ENCODE results near the gene HMOX2.

HMOX2 gene

GRCh38 chr16:4443986-4444385 lies 32.2 kb upstream of the HMOX2 start:
- H3K4me1 ChIP-seq (ENCODE audit: control insufficient read depth in 1 of 2, insufficient read depth in 1 of 2, low read depth in 1 of 2, low read length in 1 of 2) = no peaks in the 10 kb centered on the region
- H3K9me3 ChIP-seq = no peaks in the 10 kb centered on the region
- H3K4me3 ChIP-seq (ENCODE audit: low read depth in 1 of 2, low read length in 1 of 2) = no peak overlapping the region
- H3K27ac ChIP-seq = no peak overlapping the region
- no peaks in the 10 kb centered on the region for H3K27me3 ChIP-seq
- H3K36me3 ChIP-seq = peaks cover 63% of the 10 kb centered on the region
- TF ChIP-seq CTCF (IDR thresholded peaks at IDR 0.05) = no peak

- no peak overlapping the region for H3K27ac ChIP-seq
- H3K4me3 ChIP-seq (ENCODE audit: low read depth in 1 of 2, low read length in 1 of 2) = no peak overlapping the region
- H3K27me3 ChIP-seq = no peaks in the 10 kb centered on the region
- H3K4me1 ChIP-seq (ENCODE audit: control insufficient read depth in 1 of 2, insufficient read depth in 1 of 2, low read depth in 1 of 2, low read length in 1 of 2) = no peaks in the 10 kb centered on the region
- H3K9me3 ChIP-seq = no peaks in the 10 kb centered on the region
- TF ChIP-seq CTCF (IDR thresholded peaks at IDR 0.05) = no peak
- peaks cover 31% of the 10 kb centered on the region for H3K36me3 ChIP-seq
These were observed 25.8 kb upstream of the HMOX2 start for GRCh38 chr16:4450430-4450829.

GRCh38 chr16:4450931-4451519 lies 25.2 kb upstream of the HMOX2 start:
- Histone ChIP-seq H3K36me3 (peaks cover 31% of the 10 kb centered on the region), H3K4me3 (ENCODE audit: low read depth in 1 of 2, low read length in 1 of 2) (no peak overlapping the region), H3K9me3 (no peaks in the 10 kb centered on the region), H3K4me1 (ENCODE audit: control insufficient read depth in 1 of 2, insufficient read depth in 1 of 2, low read depth in 1 of 2, low read length in 1 of 2) (no peaks in the 10 kb centered on the region), H3K27me3 (no peaks in the 10 kb centered on the region), H3K27ac (no peak overlapping the region)
- TF ChIP-seq CTCF (IDR thresholded peaks at IDR 0.05) = no peak

- no peak for TF ChIP-seq CTCF (IDR thresholded peaks at IDR 0.05)
- H3K27ac ChIP-seq = no peak overlapping the region
- peaks cover 27% of the 10 kb centered on the region for H3K36me3 ChIP-seq
- no peak overlapping the region for H3K4me3 ChIP-seq (ENCODE audit: low read depth in 1 of 2, low read length in 1 of 2)
- no peaks in the 10 kb centered on the region for H3K9me3 ChIP-seq
- no peaks in the 10 kb centered on the region for H3K4me1 ChIP-seq (ENCODE audit: control insufficient read depth in 1 of 2, insufficient read depth in 1 of 2, low read depth in 1 of 2, low read length in 1 of 2)
- no peaks in the 10 kb centered on the region for H3K27me3 ChIP-seq
These were observed 23.5 kb upstream of the HMOX2 start for GRCh38 chr16:4452674-4453073.

GRCh38 chr16:4454623-4455022 lies 21.6 kb upstream of the HMOX2 start:
- peaks cover 5 to 12% of the 10 kb centered on the region in 2 experiments for H3K4me1 ChIP-seq (ENCODE audit: control insufficient read depth in 1 of 2, insufficient read depth in 1 of 2, low read depth in 1 of 2, low read length in 1 of 2)
- no peaks in the 10 kb centered on the region for H3K9me3 ChIP-seq
- H3K36me3 ChIP-seq = peaks cover 22% of the 10 kb centered on the region
- no peak overlapping the region for H3K27ac ChIP-seq
- no peak for TF ChIP-seq CTCF (IDR thresholded peaks at IDR 0.05)
- no peak overlapping the region for H3K4me3 ChIP-seq (ENCODE audit: low read depth in 1 of 2, low read length in 1 of 2)
- H3K27me3 ChIP-seq = no peaks in the 10 kb centered on the region

- H3K9me3 ChIP-seq = no peaks in the 10 kb centered on the region
- H3K27ac ChIP-seq = no peak overlapping the region
- H3K36me3 ChIP-seq = peaks cover 19% of the 10 kb centered on the region
- no peak for TF ChIP-seq CTCF (IDR thresholded peaks at IDR 0.05)
- no peaks in the 10 kb centered on the region for H3K27me3 ChIP-seq
- no peak overlapping the region for H3K4me3 ChIP-seq (ENCODE audit: low read depth in 1 of 2, low read length in 1 of 2)
- H3K4me1 ChIP-seq (ENCODE audit: control insufficient read depth in 1 of 2, insufficient read depth in 1 of 2, low read depth in 1 of 2, low read length in 1 of 2) = peaks cover 5 to 17% of the 10 kb centered on the region in 2 experiments
These were observed 21.1 kb upstream of the HMOX2 start for GRCh38 chr16:4455081-4455480.

Measured in neutrophil (primary cell).